HG03060 (cell line): ENCODE measurements around the gene VEPH1.

Source experiments
- ATAC-seq: cut with Tn5 transposase; IDR thresholded peaks from one replicate; pipeline ENCODE4 v1.9.1; 2021; ENCODE audit warnings: low read depth, moderate number of reproducible peaks; ENCODE audit not compliant: unreplicated experiment

The VEPH1 gene

DNA sequence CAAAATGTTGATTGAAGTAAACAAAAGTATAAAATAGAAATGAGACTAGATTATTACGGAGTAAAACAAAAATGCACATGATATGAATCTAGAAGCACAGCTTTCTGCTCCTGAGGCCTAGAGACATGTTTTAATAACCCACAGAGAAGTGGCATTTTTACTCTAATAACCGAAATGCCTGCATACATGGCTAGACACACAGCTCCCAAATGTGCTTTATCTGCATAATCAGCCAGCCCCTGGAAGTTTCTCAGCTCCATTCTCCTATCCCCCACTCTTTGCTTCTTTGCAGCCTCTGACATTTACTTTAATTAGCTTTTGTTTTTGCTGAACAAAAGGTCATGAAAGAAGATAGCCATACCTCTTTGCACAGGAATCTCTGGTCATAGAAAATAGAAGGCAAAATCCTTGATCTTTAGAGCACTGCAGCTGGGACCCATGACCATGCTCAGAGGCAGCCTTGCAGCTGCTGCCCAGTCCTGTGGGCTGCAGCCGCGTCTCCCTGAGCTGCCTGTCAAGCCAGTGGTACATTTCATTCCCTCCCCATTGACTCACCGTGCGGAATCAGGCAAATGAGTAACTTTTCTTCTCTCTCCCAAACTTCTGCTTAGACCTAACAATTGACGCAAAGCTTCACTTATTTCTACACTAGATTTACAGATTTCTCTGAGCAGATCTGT lies at the start of gene VEPH1:
Gene VEPH1, minus strand, starts transcription at position 501 of the 680 bp plus-strand sequence. CDS start 8,067 bp downstream, outside the sequence.
- no peak for ATAC-seq

GRCh38 chr3:157551961-157552360 lies 48.7 kb upstream of the VEPH1 start:
- no peak for ATAC-seq

DNA sequence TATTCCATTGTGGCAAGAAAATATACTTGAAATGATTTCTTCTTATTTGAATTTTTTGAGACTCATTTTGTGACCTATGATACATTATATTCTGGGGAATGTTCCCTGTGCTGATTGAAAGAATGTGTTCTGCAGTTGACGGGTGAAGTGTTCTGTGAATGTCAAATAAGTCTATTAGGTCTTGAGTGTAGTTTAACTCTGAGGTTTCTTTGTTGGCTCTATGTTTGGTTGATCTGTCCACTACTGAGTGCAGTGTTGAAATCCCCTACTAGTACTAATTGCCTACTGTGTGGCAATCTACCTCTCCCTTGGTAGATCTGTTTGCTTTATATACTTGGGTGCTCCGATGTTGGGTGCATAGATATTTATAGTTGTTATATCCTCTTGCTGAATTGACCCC lies 46.3 kb upstream of the VEPH1 start:
- no peak for ATAC-seq

DNA sequence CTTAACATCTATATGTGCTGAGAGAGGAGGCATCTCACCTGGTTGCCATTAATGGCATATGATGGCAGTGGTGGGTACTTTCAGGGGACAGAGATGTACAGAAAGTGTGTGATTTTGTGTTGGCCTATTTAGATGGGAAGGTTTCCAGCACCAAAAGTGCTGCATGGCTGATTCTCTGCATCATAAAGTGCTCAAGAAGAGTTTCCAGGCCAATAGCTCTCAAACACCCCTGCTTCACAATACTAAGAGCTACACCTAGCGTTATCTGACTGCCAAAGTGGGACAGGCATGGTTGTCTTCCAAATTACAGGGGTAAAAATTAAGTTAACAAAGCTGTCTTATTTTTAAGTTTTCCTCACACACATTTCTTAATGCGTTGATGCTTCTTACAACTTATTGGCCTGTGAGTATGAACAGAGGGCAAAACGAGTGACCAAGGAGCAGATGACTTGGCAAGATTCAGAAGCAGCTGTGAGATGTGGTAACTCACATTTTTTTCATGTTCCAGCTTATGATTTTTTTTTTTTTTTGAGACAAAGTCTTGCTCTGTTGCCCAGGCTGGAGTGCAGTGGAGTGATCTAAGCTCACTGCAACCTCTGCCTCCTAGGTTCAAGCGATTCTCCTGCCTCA lies 41.4 kb upstream of the VEPH1 start:
- ATAC-seq, result no peak

DNA sequence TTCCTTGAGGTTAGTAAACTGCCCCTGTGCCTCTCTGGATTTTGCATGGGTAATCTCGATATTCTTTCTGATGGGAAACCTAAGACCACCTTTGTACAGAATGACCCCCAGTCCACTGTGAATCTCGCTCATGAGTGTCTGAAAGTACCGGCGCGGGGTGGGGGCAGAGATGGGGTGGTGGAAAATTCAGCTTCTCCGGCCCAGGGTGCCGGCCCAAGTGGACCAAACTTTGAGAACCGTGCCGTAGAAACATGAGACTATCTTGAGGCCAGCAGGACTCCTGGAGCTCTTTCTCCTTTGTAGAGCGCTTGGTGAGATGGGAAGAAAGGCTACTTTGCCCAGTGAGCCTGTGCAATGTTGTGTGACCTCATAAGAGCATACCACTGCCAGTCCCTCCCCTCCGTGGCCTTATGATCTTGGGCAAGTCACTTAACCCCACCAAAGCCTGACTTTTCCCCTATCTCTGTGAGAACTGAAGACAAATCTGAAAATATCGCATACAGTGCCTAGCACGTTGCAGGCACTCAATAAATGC lies 40.4 kb upstream of the VEPH1 start:
- no peak for ATAC-seq

- ATAC-seq, result no peak
Observed at GRCh38 chr3:157542711-157543500, 39.7 kb upstream of the VEPH1 start.

GRCh38 chr3:157541506-157542236 lies 38.5 kb upstream of the VEPH1 start:
- ATAC-seq, result no peak

- no peak for ATAC-seq
Observed at GRCh38 chr3:157540656-157541055, 37.4 kb upstream of the VEPH1 start.

- no peak for ATAC-seq
Observed at GRCh38 chr3:157535667-157536066, 32.5 kb upstream of the VEPH1 start.

GRCh38 chr3:157534725-157535161 lies 31.5 kb upstream of the VEPH1 start:
- no peak for ATAC-seq

DNA sequence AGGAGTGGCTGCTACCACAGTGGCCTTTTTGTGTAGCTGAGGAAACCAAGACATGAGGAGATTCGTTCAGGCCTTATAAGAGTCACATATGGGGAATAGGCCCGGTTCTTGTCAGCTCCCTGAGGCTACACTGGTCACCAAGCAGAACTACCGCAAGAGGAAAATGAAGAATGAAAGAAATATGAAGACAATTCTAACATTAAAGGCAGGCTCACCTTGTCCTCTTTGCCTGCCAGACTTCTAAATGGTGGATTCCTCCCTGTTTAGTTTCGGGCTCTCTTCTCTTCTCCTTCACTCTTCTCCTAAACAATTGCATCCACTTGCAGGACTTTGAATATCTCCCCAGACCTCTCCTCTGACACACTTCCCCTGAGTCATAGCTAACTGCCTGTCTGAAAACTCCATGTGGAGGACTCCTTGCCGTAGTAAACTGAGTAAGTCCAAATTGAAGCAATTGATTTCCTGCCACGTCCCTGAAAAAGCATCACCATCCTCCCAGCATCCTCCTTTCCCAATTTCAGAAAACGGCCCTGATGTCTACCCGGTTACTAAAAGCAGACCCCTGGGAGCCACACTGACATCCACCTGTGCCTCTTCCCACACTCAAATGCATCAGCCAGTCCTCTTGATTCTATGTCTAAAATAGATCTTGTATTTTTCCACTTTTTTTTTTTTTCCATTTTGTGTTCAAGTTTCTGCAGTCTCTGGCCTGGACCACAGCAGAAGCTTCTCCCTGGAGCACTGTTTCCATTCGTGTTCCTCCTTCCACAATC lies 30.3 kb upstream of the VEPH1 start:
- no peak for ATAC-seq

- ATAC-seq, result peak; percentile 63
Observed at GRCh38 chr3:157532529-157533297, 29.5 kb upstream of the VEPH1 start.

- ATAC-seq, result no peak
Observed at GRCh38 chr3:157531771-157532170, 28.6 kb upstream of the VEPH1 start.

DNA sequence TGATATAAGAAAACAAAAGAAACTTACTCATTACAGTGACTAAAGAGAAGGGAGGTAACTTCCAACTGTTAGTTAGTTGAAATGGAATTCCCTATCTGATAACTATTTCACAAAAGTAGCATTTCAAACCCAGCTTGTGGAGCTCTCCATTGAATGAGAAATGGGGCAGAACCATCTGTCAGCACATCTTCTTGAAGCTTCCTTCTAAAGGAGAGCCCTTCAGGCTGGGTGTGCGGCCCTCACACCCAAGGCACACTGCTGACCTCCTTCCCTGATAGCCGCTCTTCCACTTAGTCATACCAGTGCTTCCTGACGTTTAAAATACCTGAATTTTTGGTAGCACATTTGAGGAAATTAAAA lies 28.1 kb upstream of the VEPH1 start:
- no peak for ATAC-seq

- no peak for ATAC-seq
Observed at GRCh38 chr3:157530637-157531300, 27.6 kb upstream of the VEPH1 start.

DNA sequence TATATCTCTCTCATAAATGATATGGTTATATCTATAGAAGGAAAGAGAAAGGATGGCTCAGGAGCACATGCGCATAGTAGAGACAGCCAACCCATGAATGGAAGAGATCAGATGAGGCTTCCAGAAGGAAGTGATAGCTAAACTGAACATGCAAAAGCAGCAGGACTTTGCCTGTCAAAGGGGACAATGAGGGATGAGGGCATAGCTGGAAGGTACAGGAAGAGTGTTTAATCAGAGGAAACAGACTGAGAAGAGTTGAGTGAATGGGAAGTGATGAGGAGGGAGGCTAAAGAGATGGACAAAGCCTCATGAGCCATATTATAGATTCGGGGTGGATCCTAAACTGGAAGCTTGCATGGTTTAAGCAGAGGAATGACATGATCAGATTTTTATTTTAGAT lies 26.5 kb upstream of the VEPH1 start:
- ATAC-seq, result no peak

DNA sequence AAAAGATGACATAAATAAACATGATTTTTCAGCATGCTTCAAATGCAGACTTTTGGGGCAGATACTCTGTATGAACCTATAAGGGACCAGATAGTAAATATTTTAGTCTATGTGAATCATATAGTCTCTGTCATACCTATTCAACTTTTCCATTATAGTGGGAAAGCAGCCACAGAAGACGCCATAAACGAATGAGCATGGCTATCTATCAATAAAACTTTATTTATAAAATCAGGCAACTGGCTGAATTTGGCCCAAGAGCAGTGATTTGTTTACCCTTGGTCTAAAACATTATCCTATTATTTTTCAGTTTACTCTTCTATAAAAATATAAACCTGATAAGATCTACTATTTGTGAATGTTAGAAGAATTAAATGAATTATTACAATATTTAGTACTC lies 25.9 kb upstream of the VEPH1 start:
- ATAC-seq, result no peak

- ATAC-seq, result no peak
Observed at GRCh38 chr3:157527131-157527881, 24.1 kb upstream of the VEPH1 start.
